Ishikawa (cell line): ENCODE measurements around the gene KRT26.

ENCODE experiments used
- CEBPB ChIP-seq: IDR thresholded peaks from 2 replicates; pipeline ENCODE4 v1.6.1; 2012
- CREB1 ChIP-seq: IDR thresholded peaks from 2 replicates; pipeline ENCODE4 v1.6.1; 2012; ENCODE audit warnings: low read depth
- EGR1 ChIP-seq: IDR thresholded peaks from 2 replicates; pipeline ENCODE4 v1.6.1; 2012
- EP300 ChIP-seq: IDR thresholded peaks from 2 replicates; pipeline ENCODE4 v1.6.1; 2012; ENCODE audit warnings: borderline replicate concordance
- FOXM1 ChIP-seq: IDR thresholded peaks from 2 replicates; pipeline ENCODE4 v1.6.1; 2012; ENCODE audit warnings: low read depth, borderline replicate concordance
- MAX ChIP-seq: IDR thresholded peaks from 2 replicates; pipeline ENCODE4 v1.6.1; 2012
- NFIC ChIP-seq: IDR thresholded peaks from 2 replicates; pipeline ENCODE4 v1.6.1; 2012
- RAD21 ChIP-seq: IDR thresholded peaks from 2 replicates; pipeline ENCODE4 v1.6.1; 2012; ENCODE audit warnings: low read depth
- REST ChIP-seq: IDR thresholded peaks from 2 replicates; pipeline ENCODE4 v1.6.1; 2012; ENCODE audit warnings: low read depth, mild to moderate bottlenecking
- TAF1 ChIP-seq: IDR thresholded peaks from 2 replicates; pipeline ENCODE4 v1.6.1; 2012; ENCODE audit warnings: low read depth, mild to moderate bottlenecking
- TCF12 ChIP-seq: IDR thresholded peaks from 2 replicates; pipeline ENCODE4 v1.6.1; 2012; ENCODE audit warnings: low read depth
- TEAD4 ChIP-seq: IDR thresholded peaks from 2 replicates; pipeline ENCODE4 v1.6.1; 2012
- USF1 ChIP-seq: IDR thresholded peaks from 2 replicates; pipeline ENCODE4 v1.6.1; 2012
- YY1 ChIP-seq: IDR thresholded peaks from 2 replicates; pipeline ENCODE4 v1.6.1; 2012; ENCODE audit warnings: low read depth
- ZBTB7A ChIP-seq: IDR thresholded peaks from 2 replicates; pipeline ENCODE4 v1.6.1; 2012; ENCODE audit warnings: low read depth

KRT26 gene

GRCh38 chr17:40777971-40778370, 6.0 kb upstream of the KRT26 start:
- TF ChIP-seq FOXM1 (no peak), ZBTB7A (no peak), TEAD4 (no peak), CREB1 (no peak), MAX (no peak), EP300 (no peak), TCF12 (no peak), USF1 (no peak), YY1 (no peak), RAD21 (no peak), REST (no peak), TAF1 (no peak), CEBPB (no peak), EGR1 (no peak), NFIC (no peak)

GRCh38 chr17:40777459-40777858, 5.5 kb upstream of the KRT26 start:
- TF ChIP-seq RAD21 (no peak), TAF1 (no peak), ZBTB7A (no peak), REST (no peak), CREB1 (no peak), CEBPB (no peak), YY1 (no peak)

GRCh38 chr17:40775945-40776344, 3.9 kb upstream of the KRT26 start:
- TF ChIP-seq TAF1 (no peak), EP300 (no peak), ZBTB7A (no peak), MAX (no peak)

- TF ChIP-seq TCF12 (no peak), TEAD4 (no peak), ZBTB7A (no peak), USF1 (no peak), FOXM1 (no peak), CREB1 (no peak), YY1 (no peak), TAF1 (no peak), REST (no peak), RAD21 (no peak), CEBPB (no peak), EP300 (no peak), NFIC (no peak), MAX (no peak), EGR1 (no peak)
Observed at GRCh38 chr17:40765657-40766056, 6.3 kb downstream of the KRT26 start.

GRCh38 chr17:40763752-40764151, 8.2 kb downstream of the KRT26 start:
- TF ChIP-seq CREB1 = no peak
- TF ChIP-seq ZBTB7A = no peak
- TF ChIP-seq YY1 = no peak
- no peak for TF ChIP-seq REST
- no peak for TF ChIP-seq RAD21
- no peak for TF ChIP-seq CEBPB
- no peak for TF ChIP-seq NFIC
- no peak for TF ChIP-seq EP300
- no peak for TF ChIP-seq USF1
- no peak for TF ChIP-seq TEAD4
- TF ChIP-seq TAF1 = no peak
- no peak for TF ChIP-seq FOXM1
- TF ChIP-seq TCF12 = no peak
- no peak for TF ChIP-seq EGR1
- TF ChIP-seq MAX = no peak
